ENCODE measurements around the gene HHAT.
"Not testable (repeated sequence)": the region's sequence is repeated elsewhere in the genome, so short reads cannot be mapped to it uniquely, and the experiment has no call there.

HHAT gene

DNA sequence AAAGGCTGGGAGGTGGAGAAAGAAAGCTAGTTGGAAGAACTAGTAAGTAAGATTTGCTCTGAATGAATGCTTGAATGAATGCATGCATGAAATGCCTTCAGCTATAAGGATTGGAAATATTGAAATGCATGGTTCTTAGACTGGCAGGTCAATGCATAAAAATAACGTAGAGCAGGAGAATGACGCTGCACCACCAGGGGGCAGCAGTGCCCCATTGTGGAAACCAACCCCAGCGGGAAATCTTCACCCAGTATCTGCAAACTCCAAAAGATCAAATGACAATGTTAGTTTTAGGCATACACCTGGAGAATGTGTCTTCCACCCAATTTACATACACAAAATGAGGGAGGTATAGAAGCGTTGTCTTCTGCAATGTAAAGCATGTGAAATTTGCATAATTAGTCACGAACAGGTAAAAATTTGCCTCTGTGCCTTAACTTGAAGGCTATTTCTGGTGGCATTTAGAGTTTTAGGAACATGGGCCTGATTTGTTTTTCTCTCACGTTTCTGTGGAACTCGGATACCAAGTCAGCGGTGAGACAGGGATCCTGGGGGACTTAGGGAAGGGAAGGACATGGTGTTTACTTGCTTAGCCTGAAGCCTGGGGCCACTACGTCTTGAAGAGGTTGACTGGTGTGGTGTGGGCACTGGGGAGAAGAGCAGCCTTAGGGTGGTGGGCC is 78.6 kb downstream of the HHAT start:
- H3K4me1 ChIP-seq (ENCODE audit: control insufficient read depth, insufficient read depth, low read length) = no peaks in the 10 kb centered on the region
- H3K4me3 ChIP-seq (ENCODE audit: low read length) = no peak overlapping the region
- H3K9me3 ChIP-seq (ENCODE audit: control insufficient read depth, low read length) = peaks cover 3% of the 10 kb centered on the region
- H3K9ac ChIP-seq (ENCODE audit: low read length) = no peak overlapping the region
- H3K27me3 ChIP-seq (ENCODE audit: control insufficient read depth, insufficient read depth, low read length) = no peaks in the 10 kb centered on the region
- H3K36me3 ChIP-seq (ENCODE audit: control insufficient read depth, insufficient read depth, low read length) = no peaks in the 10 kb centered on the region

DNA sequence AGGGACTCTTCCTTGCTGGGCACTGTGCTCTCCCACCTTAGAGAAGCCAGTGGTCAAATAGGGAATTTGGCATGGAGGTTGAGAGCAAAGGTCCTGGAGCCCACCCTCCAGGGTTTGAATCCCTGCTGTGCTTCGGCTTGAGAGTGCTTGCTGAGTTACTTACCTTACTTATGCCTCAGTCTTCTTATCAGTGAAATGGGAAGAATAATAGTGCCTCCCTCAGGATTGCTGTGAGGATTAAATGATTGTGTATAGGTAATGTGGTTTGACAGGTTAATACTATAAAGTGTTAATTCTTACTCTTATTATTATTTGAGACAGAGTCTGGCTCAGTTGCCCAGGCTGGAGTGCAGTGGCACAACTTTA is 79.2 kb downstream of the HHAT start:
- Histone ChIP-seq H3K27me3 (ENCODE audit: control insufficient read depth, insufficient read depth, low read length) (no peaks in the 10 kb centered on the region), H3K4me1 (ENCODE audit: control insufficient read depth, insufficient read depth, low read length) (no peaks in the 10 kb centered on the region), H3K9me3 (ENCODE audit: control insufficient read depth, low read length) (peaks cover 3% of the 10 kb centered on the region), H3K36me3 (ENCODE audit: control insufficient read depth, insufficient read depth, low read length) (no peaks in the 10 kb centered on the region), H3K4me3 (ENCODE audit: low read length) (no peak overlapping the region), H3K9ac (ENCODE audit: low read length) (no peak overlapping the region)

DNA sequence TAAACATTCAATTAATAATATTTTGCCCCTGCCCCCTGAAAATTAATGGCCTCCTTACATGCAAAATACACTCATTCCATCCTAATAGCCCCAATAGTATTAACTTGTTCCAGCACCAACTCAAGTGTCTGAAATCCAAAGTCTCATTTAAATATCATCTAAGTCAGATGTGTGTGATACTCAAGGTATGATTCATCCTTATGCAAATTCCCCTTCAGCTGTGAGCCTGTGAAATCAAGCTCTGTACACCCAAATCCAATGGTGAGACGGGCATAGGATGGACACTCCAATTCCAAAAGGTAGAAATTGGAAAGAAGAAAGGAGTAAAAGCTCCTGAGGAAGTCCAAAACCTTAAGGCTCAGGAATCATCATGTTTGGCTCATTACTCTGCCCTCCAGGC is 83.5 kb downstream of the HHAT start:
- H3K9ac ChIP-seq (ENCODE audit: low read length) = no peak overlapping the region
- peaks cover 3% of the 10 kb centered on the region for H3K9me3 ChIP-seq (ENCODE audit: control insufficient read depth, low read length)
- H3K4me3 ChIP-seq (ENCODE audit: low read length) = no peak overlapping the region
- no peaks in the 10 kb centered on the region for H3K4me1 ChIP-seq (ENCODE audit: control insufficient read depth, insufficient read depth, low read length)
- H3K36me3 ChIP-seq (ENCODE audit: control insufficient read depth, insufficient read depth, low read length) = no peaks in the 10 kb centered on the region
- no peaks in the 10 kb centered on the region for H3K27me3 ChIP-seq (ENCODE audit: control insufficient read depth, insufficient read depth, low read length)

DNA sequence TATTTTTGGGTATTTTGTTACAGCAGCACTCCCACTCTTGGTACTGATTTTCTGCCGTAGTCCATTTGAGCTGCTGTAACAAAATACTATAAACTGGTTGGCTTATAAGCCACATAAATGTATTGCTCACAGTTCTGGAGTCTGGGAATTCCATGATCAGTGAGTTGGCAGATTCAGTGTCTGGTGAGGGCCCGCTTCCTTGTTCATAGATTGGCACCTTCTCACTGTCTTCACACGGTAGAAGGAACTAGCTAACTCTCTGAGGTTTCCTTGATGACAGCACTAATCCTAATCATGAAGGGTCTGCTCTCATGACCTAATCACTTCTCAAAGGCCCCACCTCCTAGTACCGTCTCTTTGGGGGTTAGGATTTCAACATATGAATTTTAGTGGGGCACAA is 85.2 kb downstream of the HHAT start:
- Histone ChIP-seq H3K4me1 (ENCODE audit: control insufficient read depth, insufficient read depth, low read length) (peaks cover 7% of the 10 kb centered on the region), H3K36me3 (ENCODE audit: control insufficient read depth, insufficient read depth, low read length) (no peaks in the 10 kb centered on the region), H3K27me3 (ENCODE audit: control insufficient read depth, insufficient read depth, low read length) (no peaks in the 10 kb centered on the region), H3K4me3 (ENCODE audit: low read length) (no peak overlapping the region), H3K9me3 (ENCODE audit: control insufficient read depth, low read length) (peaks cover 3% of the 10 kb centered on the region), H3K9ac (ENCODE audit: low read length) (no peak overlapping the region)

DNA sequence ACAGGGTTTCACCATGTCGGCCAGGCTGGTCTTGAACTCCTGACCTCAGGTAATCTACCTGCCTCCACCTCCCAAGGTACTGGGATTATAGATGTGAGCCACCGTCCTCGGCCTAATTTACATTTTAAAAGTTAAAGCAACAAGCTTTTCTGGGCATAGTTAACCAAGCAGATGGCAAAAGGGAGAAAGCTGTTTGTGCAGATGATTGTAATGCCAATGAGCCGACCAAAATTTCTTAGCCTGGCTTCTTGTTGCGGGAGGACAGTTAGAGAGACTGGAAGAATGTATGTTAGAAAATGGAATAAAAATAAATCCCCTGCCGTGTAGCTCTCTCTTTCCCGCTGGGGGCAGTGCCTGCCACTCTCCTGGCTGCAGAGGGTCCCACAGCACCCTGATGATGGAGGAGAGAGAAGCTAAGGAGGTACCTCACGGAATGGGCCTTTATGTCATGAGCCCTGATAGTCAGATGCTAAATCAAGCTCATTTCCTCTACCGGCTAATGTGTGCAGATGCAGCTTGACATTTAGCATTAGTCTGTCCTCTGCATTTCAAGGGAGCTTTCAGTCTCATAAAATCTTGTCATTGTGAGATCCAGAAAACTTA is 87.2 kb downstream of the HHAT start:
- Histone ChIP-seq H3K9me3 (ENCODE audit: control insufficient read depth, low read length) (peaks cover 3% of the 10 kb centered on the region), H3K4me3 (ENCODE audit: low read length) (no peak overlapping the region), H3K27me3 (ENCODE audit: control insufficient read depth, insufficient read depth, low read length) (no peaks in the 10 kb centered on the region), H3K4me1 (ENCODE audit: control insufficient read depth, insufficient read depth, low read length) (peaks cover 11% of the 10 kb centered on the region), H3K9ac (ENCODE audit: low read length) (no peak overlapping the region), H3K36me3 (ENCODE audit: control insufficient read depth, insufficient read depth, low read length) (no peaks in the 10 kb centered on the region)

DNA sequence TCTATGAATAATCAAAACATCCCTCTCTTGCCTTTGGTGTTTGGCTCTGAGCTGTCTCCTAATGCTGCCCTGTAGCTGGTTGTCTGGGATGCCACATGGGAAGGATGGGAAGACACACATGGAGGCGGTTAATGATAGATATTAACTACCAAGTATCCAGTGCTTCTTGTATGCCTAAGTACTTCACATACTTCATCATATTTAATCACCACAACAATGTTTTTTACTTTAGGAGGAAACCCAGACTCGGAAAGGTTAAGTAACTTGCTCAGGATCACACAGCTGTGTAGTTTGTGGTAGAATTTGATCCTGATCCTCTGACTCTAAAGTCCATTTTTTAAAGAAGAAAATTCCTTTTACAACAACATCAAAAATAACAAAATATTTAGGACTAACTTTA is 88.0 kb downstream of the HHAT start:
- no peaks in the 10 kb centered on the region for H3K27me3 ChIP-seq (ENCODE audit: control insufficient read depth, insufficient read depth, low read length)
- H3K4me3 ChIP-seq (ENCODE audit: low read length) = no peak overlapping the region
- peaks cover 3% of the 10 kb centered on the region for H3K9me3 ChIP-seq (ENCODE audit: control insufficient read depth, low read length)
- H3K9ac ChIP-seq (ENCODE audit: low read length) = no peak overlapping the region
- H3K4me1 ChIP-seq (ENCODE audit: control insufficient read depth, insufficient read depth, low read length) = peaks cover 11% of the 10 kb centered on the region
- H3K36me3 ChIP-seq (ENCODE audit: control insufficient read depth, insufficient read depth, low read length) = no peaks in the 10 kb centered on the region

DNA sequence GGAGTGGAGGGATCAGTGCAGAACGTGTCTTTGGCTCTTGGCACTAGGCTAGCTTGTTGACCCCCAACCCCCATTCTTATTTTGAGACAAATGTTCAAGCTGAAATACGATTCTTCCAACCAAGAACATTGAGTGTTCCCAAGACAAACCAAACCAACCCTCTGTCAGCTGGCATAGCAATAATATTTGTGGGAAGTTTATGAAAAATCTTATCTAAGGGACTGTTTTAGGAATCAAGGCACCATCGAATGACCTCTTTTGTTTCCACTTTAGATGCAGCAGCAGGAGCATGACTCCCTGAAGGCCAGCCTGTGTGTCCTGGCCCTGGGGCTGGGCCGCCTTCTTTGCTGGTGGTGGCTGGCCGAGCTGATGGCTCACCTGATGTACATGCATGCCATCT is 89.2 kb downstream of the HHAT start:
- Histone ChIP-seq H3K4me1 (ENCODE audit: control insufficient read depth, insufficient read depth, low read length) (peaks cover 11% of the 10 kb centered on the region), H3K9ac (ENCODE audit: low read length) (no peak overlapping the region), H3K9me3 (ENCODE audit: control insufficient read depth, low read length) (no peaks in the 10 kb centered on the region), H3K27me3 (ENCODE audit: control insufficient read depth, insufficient read depth, low read length) (no peaks in the 10 kb centered on the region), H3K36me3 (ENCODE audit: control insufficient read depth, insufficient read depth, low read length) (no peaks in the 10 kb centered on the region), H3K4me3 (ENCODE audit: low read length) (no peak overlapping the region)

DNA sequence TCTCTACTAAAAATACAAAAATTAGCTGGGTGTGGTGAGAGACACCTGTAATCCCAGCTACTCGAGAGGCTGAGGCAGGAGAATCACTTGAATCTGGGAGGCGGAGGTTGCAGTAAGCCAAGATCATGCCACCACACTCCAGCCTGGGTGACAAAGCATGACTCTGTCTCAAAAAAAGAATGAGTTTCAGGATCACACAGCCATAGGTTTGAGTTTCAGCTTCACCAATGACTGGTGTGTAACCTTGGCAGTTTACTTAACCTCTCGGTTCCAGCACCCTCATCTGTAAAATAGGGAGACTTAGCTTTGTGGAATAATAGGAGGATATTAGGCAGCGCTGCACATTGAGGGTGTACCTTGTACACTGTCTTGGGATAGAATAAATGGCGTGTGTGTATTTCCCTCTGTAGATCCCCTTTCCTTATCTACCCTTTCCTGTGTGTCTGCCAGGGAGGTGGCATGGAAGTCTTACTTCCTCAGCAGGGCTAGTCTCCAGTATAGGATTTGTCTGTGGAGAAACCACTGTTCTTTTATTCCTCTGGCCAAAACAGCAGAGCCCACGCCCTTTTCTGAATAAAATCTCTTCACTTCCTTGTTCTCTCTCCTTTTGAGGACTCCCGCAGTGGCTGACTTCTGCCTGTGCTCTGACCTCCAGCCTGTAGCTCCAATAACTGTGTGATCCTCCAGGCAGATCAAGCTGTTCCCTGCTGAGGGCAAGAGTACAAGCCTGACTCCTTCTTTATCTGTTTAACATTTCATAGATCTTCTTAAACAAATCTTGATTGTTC is 90.4 kb downstream of the HHAT start:
- H3K4me3 ChIP-seq (ENCODE audit: low read length) = peak overlapping the region; percentile 14
- H3K9ac ChIP-seq (ENCODE audit: low read length) = no peak overlapping the region
- H3K36me3 ChIP-seq (ENCODE audit: control insufficient read depth, insufficient read depth, low read length) = no peaks in the 10 kb centered on the region
- peaks cover 11% of the 10 kb centered on the region for H3K4me1 ChIP-seq (ENCODE audit: control insufficient read depth, insufficient read depth, low read length)
- no peaks in the 10 kb centered on the region for H3K27me3 ChIP-seq (ENCODE audit: control insufficient read depth, insufficient read depth, low read length)
- H3K9me3 ChIP-seq (ENCODE audit: control insufficient read depth, low read length) = no peaks in the 10 kb centered on the region

DNA sequence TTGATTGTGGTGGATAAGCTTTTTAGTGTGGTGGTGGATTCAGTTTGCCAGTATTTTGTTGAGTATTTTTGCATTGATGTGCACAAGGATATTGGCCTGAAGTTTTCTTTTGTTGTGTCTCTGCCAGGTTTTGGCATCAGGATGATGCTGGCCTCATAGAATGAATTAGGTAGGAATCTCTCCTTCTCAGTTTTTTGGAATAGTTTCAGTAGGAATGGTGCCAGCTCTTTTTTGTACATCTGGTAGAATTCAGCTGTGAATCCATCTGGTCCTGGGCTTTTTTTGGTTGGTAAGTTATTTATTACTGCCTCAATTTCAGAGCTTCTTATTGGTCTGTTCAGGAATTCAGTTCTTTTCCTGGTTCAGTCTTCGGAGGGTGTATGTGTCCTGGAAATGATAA is 98.0 kb downstream of the HHAT start:
- not testable (repeated sequence) for H3K9ac ChIP-seq (ENCODE audit: low read length); H3K4me3 ChIP-seq (ENCODE audit: low read length); H3K27me3 ChIP-seq (ENCODE audit: control insufficient read depth, insufficient read depth, low read length); H3K36me3 ChIP-seq (ENCODE audit: control insufficient read depth, insufficient read depth, low read length); H3K9me3 ChIP-seq (ENCODE audit: control insufficient read depth, low read length); H3K4me1 ChIP-seq (ENCODE audit: control insufficient read depth, insufficient read depth, low read length)

DNA sequence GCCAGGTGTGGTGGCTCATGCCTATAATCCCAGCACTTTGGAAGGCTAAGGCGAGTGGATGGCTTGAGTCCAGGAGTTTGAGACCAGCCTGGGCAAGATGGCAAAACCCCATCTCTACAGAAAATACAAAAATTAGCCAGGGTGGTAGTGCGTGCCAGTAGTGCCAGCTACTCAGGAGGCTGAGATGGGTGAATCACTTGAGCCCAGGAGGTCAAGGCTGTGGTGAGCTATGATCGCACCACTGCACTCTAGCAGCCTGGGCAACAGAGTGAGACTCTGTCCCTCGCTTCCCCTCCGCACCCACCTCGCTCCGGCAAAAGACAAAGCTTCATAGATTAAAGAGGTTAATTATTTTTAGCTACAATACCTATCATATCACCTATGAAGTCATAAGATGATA is 100.0 kb downstream of the HHAT start:
- no peaks in the 10 kb centered on the region for H3K4me1 ChIP-seq (ENCODE audit: control insufficient read depth, insufficient read depth, low read length)
- H3K36me3 ChIP-seq (ENCODE audit: control insufficient read depth, insufficient read depth, low read length) = no peaks in the 10 kb centered on the region
- no peak overlapping the region for H3K9ac ChIP-seq (ENCODE audit: low read length)
- H3K27me3 ChIP-seq (ENCODE audit: control insufficient read depth, insufficient read depth, low read length) = no peaks in the 10 kb centered on the region
- H3K9me3 ChIP-seq (ENCODE audit: control insufficient read depth, low read length) = no peaks in the 10 kb centered on the region
- no peak overlapping the region for H3K4me3 ChIP-seq (ENCODE audit: low read length)

DNA sequence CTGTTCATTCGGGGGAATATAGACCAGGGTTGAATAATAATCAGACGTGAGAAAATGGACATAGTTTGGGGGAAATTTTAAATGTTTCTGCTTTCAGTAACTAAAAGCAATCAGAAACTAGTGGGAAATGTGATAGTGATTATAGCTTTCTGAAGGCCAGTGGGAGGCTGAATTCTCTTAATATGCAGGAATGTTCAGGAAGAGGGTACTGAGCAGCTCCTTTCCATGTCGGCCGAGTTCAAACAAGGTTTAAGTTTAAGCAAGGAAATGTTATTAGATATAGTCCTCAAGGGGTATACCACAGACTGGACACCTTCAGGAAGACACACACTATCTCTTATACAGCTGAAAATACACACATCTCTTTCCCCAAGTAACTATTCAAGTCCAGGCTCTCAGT is 105.5 kb downstream of the HHAT start:
- H3K4me3 ChIP-seq (ENCODE audit: low read length) = no peak overlapping the region
- no peaks in the 10 kb centered on the region for H3K27me3 ChIP-seq (ENCODE audit: control insufficient read depth, insufficient read depth, low read length)
- H3K4me1 ChIP-seq (ENCODE audit: control insufficient read depth, insufficient read depth, low read length) = no peaks in the 10 kb centered on the region
- no peaks in the 10 kb centered on the region for H3K36me3 ChIP-seq (ENCODE audit: control insufficient read depth, insufficient read depth, low read length)
- no peak overlapping the region for H3K9ac ChIP-seq (ENCODE audit: low read length)
- H3K9me3 ChIP-seq (ENCODE audit: control insufficient read depth, low read length) = no peaks in the 10 kb centered on the region

DNA sequence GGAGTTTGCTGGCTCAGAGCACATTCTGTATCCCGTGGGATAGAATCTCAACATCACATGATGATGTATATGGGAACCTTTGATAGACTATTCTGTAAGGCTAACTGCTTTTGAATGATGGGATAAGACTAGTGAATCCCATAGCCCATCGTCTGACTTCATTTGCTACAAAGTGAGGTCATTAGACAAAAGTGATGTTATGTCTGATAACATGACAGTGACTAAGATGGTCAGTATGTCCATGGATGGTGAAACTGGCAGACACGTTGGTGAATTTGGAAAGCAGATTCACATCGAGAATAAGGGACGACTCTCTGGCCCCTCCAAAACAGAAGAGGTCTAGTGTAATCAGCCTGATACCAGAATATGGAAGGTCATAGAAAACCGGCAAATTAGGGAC is 108.4 kb downstream of the HHAT start:
- Histone ChIP-seq H3K27me3 (ENCODE audit: control insufficient read depth, insufficient read depth, low read length) (no peaks in the 10 kb centered on the region), H3K9ac (ENCODE audit: low read length) (no peak overlapping the region), H3K9me3 (ENCODE audit: control insufficient read depth, low read length) (no peaks in the 10 kb centered on the region), H3K36me3 (ENCODE audit: control insufficient read depth, insufficient read depth, low read length) (no peaks in the 10 kb centered on the region), H3K4me1 (ENCODE audit: control insufficient read depth, insufficient read depth, low read length) (no peaks in the 10 kb centered on the region), H3K4me3 (ENCODE audit: low read length) (no peak overlapping the region)

Measured in mucosa of stomach (tissue), 1 donor.